HepG2 (cell line): ENCODE measurements around the gene CYP27B1. TPM values are rescaled to one million over a fixed set of nuclear protein-coding genes. Genes with fewer than 3 reads are reported as not detected.
A peak's percentile ranks its signal among the peaks of the same experiment; 100 is the strongest.

Source experiments
- CEBPG ChIP-seq: IDR thresholded peaks from 2 replicates; pipeline ENCODE4 v1.6.1; 2016
- DDIT3 ChIP-seq: sonication (generic); formaldehyde crosslinking; IDR thresholded peaks from 2 replicates; pipeline ENCODE4 v1.4.0; 2020; ENCODE audit warnings: mild to moderate bottlenecking, missing genetic modification reagents
- JUND ChIP-seq: sonication (generic); formaldehyde crosslinking; IDR thresholded peaks from 2 replicates; pipeline ENCODE4 v1.8.0; 2022; ENCODE audit warnings: mild to moderate bottlenecking, missing genetic modification reagents
- PAF1 ChIP-seq: IDR thresholded peaks from 2 replicates; pipeline ENCODE4 v1.6.1; 2016; ENCODE audit warnings: missing genetic modification reagents, missing compliant biosample characterization
- PBX3 ChIP-seq: sonication (generic); formaldehyde crosslinking; IDR thresholded peaks from 2 replicates; pipeline ENCODE4 v1.8.1; 2023; ENCODE audit warnings: missing genetic modification reagents, inconsistent platforms, borderline replicate concordance
- SIX1 ChIP-seq: sonication (generic); formaldehyde crosslinking; IDR thresholded peaks from 2 replicates; pipeline ENCODE4 v1.4.0; 2020; ENCODE audit warnings: missing genetic modification reagents, borderline replicate concordance
- SKI ChIP-seq: fragments of 450-650 bp; IDR thresholded peaks from one replicate; pipeline ENCODE4 v1.6.1; 2018; ENCODE audit warnings: mild to moderate bottlenecking; ENCODE audit not compliant: partially characterized antibody
- SMAD1 ChIP-seq: sonication (generic); formaldehyde crosslinking; IDR thresholded peaks from 2 replicates; pipeline ENCODE4 v1.4.0; 2020; ENCODE audit warnings: missing genetic modification reagents, low read depth, mild to moderate bottlenecking, borderline replicate concordance
- SRSF9 ChIP-seq: fragments of 200-400 bp; formaldehyde crosslinking; IDR thresholded peaks from 2 replicates; pipeline ENCODE4 v1.6.1; 2018; ENCODE audit warnings: borderline replicate concordance, mild to moderate bottlenecking, low read depth, low read length; ENCODE audit not compliant: insufficient read depth, poor library complexity, severe bottlenecking
- ZNF740 ChIP-seq: sonication (generic); formaldehyde crosslinking; IDR thresholded peaks from 2 replicates; pipeline ENCODE4 v1.4.0; 2020; ENCODE audit warnings: missing genetic modification reagents
- ZZZ3 ChIP-seq: sonication (generic); formaldehyde crosslinking; IDR thresholded peaks from 2 replicates; pipeline ENCODE4 v1.4.0; 2020; ENCODE audit warnings: missing genetic modification reagents, mild to moderate bottlenecking, borderline replicate concordance
- polyA plus RNA-seq, 8 experiments: library from polyadenylated mRNA; depleted of rRNA in 3 of 8; stranded (reverse) in 7 of 8; unstranded in 1 of 8; fragments of >200 nt; fragmentation: Illumina TruSeq in 4 of 8; extraction: Trizol in 4 of 8; gene quantifications; 2 replicates each; pipeline versions ENCODE4 v1.2.1 to v1.2.3, GENCODE V29; 2011 to 2016; ENCODE audit warnings: low read depth in 4 of 8, missing spikeins in 1 of 8, mixed read lengths in 1 of 8; ENCODE audit not compliant: insufficient read depth in 1 of 8
- total RNA-seq, 5 experiments: library from RNA; depleted of rRNA; stranded (reverse); fragments of >200 nt; fragmentation: Illumina TruSeq; extraction: Trizol; gene quantifications; 2 replicates each; pipeline ENCODE4 v1.2.3, GENCODE V29; 2016; ENCODE audit warnings: low read depth in 1 of 5
- TF ChIP-seq, protein P1 (sequence below): sonication (generic); IDR thresholded peaks from 2 replicates; pipeline ENCODE4 v1.6.1; 2016; ENCODE audit warnings: low read depth, borderline replicate concordance
- TF ChIP-seq, protein P2 (sequence below): sonication (generic); formaldehyde crosslinking; IDR thresholded peaks from 2 replicates; pipeline ENCODE4 v1.4.0; 2020; ENCODE audit warnings: missing genetic modification reagents, borderline replicate concordance
- TF ChIP-seq, protein P3 (sequence below): sonication (generic); formaldehyde crosslinking; IDR thresholded peaks from 2 replicates; pipeline ENCODE4 v1.5.0; 2020; ENCODE audit warnings: mild to moderate bottlenecking, missing genetic modification reagents, moderate library complexity
- TF ChIP-seq, protein P4 (sequence below): sonication (generic); formaldehyde crosslinking; IDR thresholded peaks from 2 replicates; pipeline ENCODE4 v1.4.0; 2020; ENCODE audit warnings: missing genetic modification reagents

CYP27B1 gene
- total and polyA plus RNA-seq, 2 of the 13 experiments (the other 11 are each of a cell fraction or from before 2014, with no cell fraction given) = 2.3 to 3.0 TPM

- no peak for TF ChIP-seq PBX3 (CRISPR knock-in tag)
- no peak for TF ChIP-seq JUND (CRISPR knock-in tag)
- TF ChIP-seq, protein P1, sequence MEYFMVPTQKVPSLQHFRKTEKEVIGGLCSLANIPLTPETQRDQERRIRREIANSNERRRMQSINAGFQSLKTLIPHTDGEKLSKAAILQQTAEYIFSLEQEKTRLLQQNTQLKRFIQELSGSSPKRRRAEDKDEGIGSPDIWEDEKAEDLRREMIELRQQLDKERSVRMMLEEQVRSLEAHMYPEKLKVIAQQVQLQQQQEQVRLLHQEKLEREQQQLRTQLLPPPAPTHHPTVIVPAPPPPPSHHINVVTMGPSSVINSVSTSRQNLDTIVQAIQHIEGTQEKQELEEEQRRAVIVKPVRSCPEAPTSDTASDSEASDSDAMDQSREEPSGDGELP = no peak
- no peak for TF ChIP-seq PAF1
- TF ChIP-seq, protein P2, sequence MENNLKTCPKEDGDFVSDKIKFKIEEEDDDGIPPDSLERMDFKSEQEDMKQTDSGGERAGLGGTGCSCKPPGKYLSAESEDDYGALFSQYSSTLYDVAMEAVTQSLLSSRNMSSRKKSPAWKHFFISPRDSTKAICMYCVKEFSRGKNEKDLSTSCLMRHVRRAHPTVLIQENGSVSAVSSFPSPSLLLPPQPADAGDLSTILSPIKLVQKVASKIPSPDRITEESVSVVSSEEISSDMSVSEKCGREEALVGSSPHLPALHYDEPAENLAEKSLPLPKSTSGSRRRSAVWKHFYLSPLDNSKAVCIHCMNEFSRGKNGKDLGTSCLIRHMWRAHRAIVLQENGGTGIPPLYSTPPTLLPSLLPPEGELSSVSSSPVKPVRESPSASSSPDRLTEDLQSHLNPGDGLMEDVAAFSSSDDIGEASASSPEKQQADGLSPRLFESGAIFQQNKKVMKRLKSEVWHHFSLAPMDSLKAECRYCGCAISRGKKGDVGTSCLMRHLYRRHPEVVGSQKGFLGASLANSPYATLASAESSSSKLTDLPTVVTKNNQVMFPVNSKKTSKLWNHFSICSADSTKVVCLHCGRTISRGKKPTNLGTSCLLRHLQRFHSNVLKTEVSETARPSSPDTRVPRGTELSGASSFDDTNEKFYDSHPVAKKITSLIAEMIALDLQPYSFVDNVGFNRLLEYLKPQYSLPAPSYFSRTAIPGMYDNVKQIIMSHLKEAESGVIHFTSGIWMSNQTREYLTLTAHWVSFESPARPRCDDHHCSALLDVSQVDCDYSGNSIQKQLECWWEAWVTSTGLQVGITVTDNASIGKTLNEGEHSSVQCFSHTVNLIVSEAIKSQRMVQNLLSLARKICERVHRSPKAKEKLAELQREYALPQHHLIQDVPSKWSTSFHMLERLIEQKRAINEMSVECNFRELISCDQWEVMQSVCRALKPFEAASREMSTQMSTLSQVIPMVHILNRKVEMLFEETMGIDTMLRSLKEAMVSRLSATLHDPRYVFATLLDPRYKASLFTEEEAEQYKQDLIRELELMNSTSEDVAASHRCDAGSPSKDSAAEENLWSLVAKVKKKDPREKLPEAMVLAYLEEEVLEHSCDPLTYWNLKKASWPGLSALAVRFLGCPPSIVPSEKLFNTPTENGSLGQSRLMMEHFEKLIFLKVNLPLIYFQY (CRISPR knock-in tag) = no peak; the same call in 1 of the 2 replicates
- no peak for TF ChIP-seq SMAD1
- TF ChIP-seq, protein P3, sequence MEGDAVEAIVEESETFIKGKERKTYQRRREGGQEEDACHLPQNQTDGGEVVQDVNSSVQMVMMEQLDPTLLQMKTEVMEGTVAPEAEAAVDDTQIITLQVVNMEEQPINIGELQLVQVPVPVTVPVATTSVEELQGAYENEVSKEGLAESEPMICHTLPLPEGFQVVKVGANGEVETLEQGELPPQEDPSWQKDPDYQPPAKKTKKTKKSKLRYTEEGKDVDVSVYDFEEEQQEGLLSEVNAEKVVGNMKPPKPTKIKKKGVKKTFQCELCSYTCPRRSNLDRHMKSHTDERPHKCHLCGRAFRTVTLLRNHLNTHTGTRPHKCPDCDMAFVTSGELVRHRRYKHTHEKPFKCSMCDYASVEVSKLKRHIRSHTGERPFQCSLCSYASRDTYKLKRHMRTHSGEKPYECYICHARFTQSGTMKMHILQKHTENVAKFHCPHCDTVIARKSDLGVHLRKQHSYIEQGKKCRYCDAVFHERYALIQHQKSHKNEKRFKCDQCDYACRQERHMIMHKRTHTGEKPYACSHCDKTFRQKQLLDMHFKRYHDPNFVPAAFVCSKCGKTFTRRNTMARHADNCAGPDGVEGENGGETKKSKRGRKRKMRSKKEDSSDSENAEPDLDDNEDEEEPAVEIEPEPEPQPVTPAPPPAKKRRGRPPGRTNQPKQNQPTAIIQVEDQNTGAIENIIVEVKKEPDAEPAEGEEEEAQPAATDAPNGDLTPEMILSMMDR (CRISPR knock-in tag) = peak; percentile 59
- TF ChIP-seq DDIT3 (CRISPR knock-in tag) = no peak
- TF ChIP-seq, protein P4, sequence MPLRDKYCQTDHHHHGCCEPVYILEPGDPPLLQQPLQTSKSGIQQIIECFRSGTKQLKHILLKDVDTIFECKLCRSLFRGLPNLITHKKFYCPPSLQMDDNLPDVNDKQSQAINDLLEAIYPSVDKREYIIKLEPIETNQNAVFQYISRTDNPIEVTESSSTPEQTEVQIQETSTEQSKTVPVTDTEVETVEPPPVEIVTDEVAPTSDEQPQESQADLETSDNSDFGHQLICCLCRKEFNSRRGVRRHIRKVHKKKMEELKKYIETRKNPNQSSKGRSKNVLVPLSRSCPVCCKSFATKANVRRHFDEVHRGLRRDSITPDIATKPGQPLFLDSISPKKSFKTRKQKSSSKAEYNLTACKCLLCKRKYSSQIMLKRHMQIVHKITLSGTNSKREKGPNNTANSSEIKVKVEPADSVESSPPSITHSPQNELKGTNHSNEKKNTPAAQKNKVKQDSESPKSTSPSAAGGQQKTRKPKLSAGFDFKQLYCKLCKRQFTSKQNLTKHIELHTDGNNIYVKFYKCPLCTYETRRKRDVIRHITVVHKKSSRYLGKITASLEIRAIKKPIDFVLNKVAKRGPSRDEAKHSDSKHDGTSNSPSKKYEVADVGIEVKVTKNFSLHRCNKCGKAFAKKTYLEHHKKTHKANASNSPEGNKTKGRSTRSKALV (CRISPR knock-in tag) = no peak
- no peak for TF ChIP-seq SIX1 (CRISPR knock-in tag)
- no peak for TF ChIP-seq SRSF9
- no peak for TF ChIP-seq CEBPG (CRISPR knock-in tag)
- no peak for TF ChIP-seq ZZZ3
- no peak for TF ChIP-seq ZNF740 (CRISPR knock-in tag)
- TF ChIP-seq SKI = no peak
These were observed 48.5 kb upstream of the CYP27B1 start (continued) for GRCh38 chr12:57815177-57816000.
